Panc1 (cell line): ENCODE data around the gene CNTNAP3B.
"Not testable (repeated sequence)": the region's sequence is repeated elsewhere in the genome, so short reads cannot be mapped to it uniquely, and the experiment has no call there.

Experiments used
- POLR2AphosphoS5 ChIP-seq: IDR thresholded peaks from 2 replicates; pipeline ENCODE4 v1.6.1; 2012; ENCODE audit warnings: mild to moderate bottlenecking, low read depth, low read length, moderate library complexity
- SIN3A ChIP-seq: IDR thresholded peaks from 2 replicates; pipeline ENCODE4 v1.6.1; 2012; ENCODE audit warnings: low read depth, mild to moderate bottlenecking, low read length, moderate library complexity, borderline replicate concordance; ENCODE audit not compliant: insufficient read depth
- TCF7L2 ChIP-seq: IDR thresholded peaks from 2 replicates; pipeline ENCODE4 v1.6.1; 2011; ENCODE audit warnings: mild to moderate bottlenecking, low read depth, low read length, inconsistent platforms
- TF ChIP-seq, protein P1 (sequence below): fragments of 450-650 bp; IDR thresholded peaks from 2 replicates; pipeline ENCODE4 v1.5.1; 2017; ENCODE audit warnings: mild to moderate bottlenecking
- TF ChIP-seq, protein P2 (sequence below), 2 experiments: IDR thresholded peaks; 2 replicates each; pipeline ENCODE4 v1.6.1; 2011 to 2012; ENCODE audit warnings: low read depth in 2 of 2, control low read depth in 1 of 2, low read length in 1 of 2, mild to moderate bottlenecking in 1 of 2, moderate library complexity in 1 of 2; ENCODE audit not compliant: insufficient read depth in 1 of 2

DNA sequence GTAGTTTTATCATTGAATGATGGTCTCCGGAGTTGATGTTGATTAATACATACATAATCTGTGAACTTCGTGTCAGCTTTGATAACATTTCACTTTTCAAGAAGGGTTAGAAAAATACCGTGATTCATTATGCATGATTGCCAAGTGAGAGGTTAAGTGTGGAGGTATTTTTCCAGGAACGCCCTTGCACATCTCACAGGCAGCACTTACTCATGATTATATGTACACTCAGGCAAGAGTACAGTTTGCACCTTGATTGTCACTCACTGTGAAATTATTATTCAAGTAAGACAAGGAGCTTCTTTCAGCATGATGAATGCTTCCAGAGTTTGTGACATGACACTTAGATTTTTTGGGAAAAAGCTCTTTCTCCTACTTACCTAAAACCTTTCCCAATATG, 223.7 kb downstream of the CNTNAP3B start:
- TF ChIP-seq, protein P1, sequence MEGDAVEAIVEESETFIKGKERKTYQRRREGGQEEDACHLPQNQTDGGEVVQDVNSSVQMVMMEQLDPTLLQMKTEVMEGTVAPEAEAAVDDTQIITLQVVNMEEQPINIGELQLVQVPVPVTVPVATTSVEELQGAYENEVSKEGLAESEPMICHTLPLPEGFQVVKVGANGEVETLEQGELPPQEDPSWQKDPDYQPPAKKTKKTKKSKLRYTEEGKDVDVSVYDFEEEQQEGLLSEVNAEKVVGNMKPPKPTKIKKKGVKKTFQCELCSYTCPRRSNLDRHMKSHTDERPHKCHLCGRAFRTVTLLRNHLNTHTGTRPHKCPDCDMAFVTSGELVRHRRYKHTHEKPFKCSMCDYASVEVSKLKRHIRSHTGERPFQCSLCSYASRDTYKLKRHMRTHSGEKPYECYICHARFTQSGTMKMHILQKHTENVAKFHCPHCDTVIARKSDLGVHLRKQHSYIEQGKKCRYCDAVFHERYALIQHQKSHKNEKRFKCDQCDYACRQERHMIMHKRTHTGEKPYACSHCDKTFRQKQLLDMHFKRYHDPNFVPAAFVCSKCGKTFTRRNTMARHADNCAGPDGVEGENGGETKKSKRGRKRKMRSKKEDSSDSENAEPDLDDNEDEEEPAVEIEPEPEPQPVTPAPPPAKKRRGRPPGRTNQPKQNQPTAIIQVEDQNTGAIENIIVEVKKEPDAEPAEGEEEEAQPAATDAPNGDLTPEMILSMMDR = not testable (repeated sequence)
- not testable (repeated sequence) for TF ChIP-seq SIN3A, POLR2AphosphoS5, TCF7L2
- TF ChIP-seq, protein P2, sequence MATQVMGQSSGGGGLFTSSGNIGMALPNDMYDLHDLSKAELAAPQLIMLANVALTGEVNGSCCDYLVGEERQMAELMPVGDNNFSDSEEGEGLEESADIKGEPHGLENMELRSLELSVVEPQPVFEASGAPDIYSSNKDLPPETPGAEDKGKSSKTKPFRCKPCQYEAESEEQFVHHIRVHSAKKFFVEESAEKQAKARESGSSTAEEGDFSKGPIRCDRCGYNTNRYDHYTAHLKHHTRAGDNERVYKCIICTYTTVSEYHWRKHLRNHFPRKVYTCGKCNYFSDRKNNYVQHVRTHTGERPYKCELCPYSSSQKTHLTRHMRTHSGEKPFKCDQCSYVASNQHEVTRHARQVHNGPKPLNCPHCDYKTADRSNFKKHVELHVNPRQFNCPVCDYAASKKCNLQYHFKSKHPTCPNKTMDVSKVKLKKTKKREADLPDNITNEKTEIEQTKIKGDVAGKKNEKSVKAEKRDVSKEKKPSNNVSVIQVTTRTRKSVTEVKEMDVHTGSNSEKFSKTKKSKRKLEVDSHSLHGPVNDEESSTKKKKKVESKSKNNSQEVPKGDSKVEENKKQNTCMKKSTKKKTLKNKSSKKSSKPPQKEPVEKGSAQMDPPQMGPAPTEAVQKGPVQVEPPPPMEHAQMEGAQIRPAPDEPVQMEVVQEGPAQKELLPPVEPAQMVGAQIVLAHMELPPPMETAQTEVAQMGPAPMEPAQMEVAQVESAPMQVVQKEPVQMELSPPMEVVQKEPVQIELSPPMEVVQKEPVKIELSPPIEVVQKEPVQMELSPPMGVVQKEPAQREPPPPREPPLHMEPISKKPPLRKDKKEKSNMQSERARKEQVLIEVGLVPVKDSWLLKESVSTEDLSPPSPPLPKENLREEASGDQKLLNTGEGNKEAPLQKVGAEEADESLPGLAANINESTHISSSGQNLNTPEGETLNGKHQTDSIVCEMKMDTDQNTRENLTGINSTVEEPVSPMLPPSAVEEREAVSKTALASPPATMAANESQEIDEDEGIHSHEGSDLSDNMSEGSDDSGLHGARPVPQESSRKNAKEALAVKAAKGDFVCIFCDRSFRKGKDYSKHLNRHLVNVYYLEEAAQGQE (IDR thresholded peaks at IDR 0.05; ENCODE audit: insufficient read depth in 1 of 2, low read depth in 2 of 2, low read length in 1 of 2) = not testable (repeated sequence)
